Liver (tissue), 3 donors: ENCODE data around the gene SLC16A9.

Experiments
- CTCF ChIP-seq: fragments of 150-350 bp; IDR thresholded peaks from 2 replicates; pipeline ENCODE4 v1.5.1; 2017; ENCODE audit warnings: improper control_type of control experiment, low read depth, low read length; ENCODE audit not compliant: missing input control
- EGR1 ChIP-seq, 2 donors: IDR thresholded peaks; 2 replicates each; pipeline ENCODE4 v1.6.1; 2016 to 2018; ENCODE audit warnings: antibody characterized with exemption in 2 of 2, low read depth in 2 of 2
- HNF4A ChIP-seq, 2 donors: conservative IDR thresholded peaks; 2 replicates each; pipeline ENCODE4 v1.6.1; 2016; ENCODE audit warnings: antibody characterized with exemption in 2 of 2, mild to moderate bottlenecking in 2 of 2
- HNF4G ChIP-seq: IDR thresholded peaks from 2 replicates; pipeline ENCODE4 v1.6.1; 2016; ENCODE audit warnings: antibody characterized with exemption
- JUND ChIP-seq, 2 donors: IDR thresholded peaks; 2 replicates each; pipeline ENCODE4 v1.6.1; 2016; ENCODE audit warnings: antibody characterized with exemption in 2 of 2
- MAX ChIP-seq: IDR thresholded peaks from 2 replicates; pipeline ENCODE4 v1.6.1; 2016; ENCODE audit warnings: antibody characterized with exemption
- RAD21 ChIP-seq, 2 donors: IDR thresholded peaks; 2 replicates each; pipeline ENCODE4 v1.6.1; 2016; ENCODE audit warnings: antibody characterized with exemption in 2 of 2, mild to moderate bottlenecking in 2 of 2
- REST ChIP-seq: IDR thresholded peaks from 2 replicates; pipeline ENCODE4 v1.6.1; 2016; ENCODE audit warnings: antibody characterized with exemption, mild to moderate bottlenecking
- SP1 ChIP-seq: IDR thresholded peaks from 2 replicates; pipeline ENCODE4 v1.6.1; 2018; ENCODE audit warnings: antibody characterized with exemption, mild to moderate bottlenecking
- TAF1 ChIP-seq: conservative IDR thresholded peaks from 2 replicates; pipeline ENCODE4 v1.6.1; 2016; ENCODE audit warnings: antibody characterized with exemption, mild to moderate bottlenecking
- YY1 ChIP-seq: IDR thresholded peaks from 2 replicates; pipeline ENCODE4 v1.6.1; 2016; ENCODE audit warnings: antibody characterized with exemption, mild to moderate bottlenecking
- donor health status: healthy.
- donor health status: healthy.

- TF ChIP-seq REST (no peak), HNF4A (conservative IDR thresholded peaks at IDR 0.05) (no peak), CTCF (no peak), TAF1 (no peak), SP1 (no peak), RAD21 (IDR thresholded peaks at IDR 0.05) (no peak), YY1 (no peak), MAX (no peak), JUND (IDR thresholded peaks at IDR 0.05) (no peak), EGR1 (IDR thresholded peaks at IDR 0.05; ENCODE audit: low read depth in 2 of 2) (no peak), HNF4G (no peak)
Observed at GRCh38 chr10:59720377-59720776, 10.7 kb upstream of the SLC16A9 start.
